Activated T-helper 2 cell treated with anti-CD3 and anti-CD28 coated beads, Interferon-gamma antibody, Interleukin-2, Interleukin-4, amounts not matched to agents 10 μg/mL and 5 μg/mL and 100 μg/mL, durations not matched to agents 14 hours and 24 hours and 36 hours (primary cell): ENCODE data around the gene SYNDIG1L. TPM values are rescaled to one million over a fixed set of nuclear protein-coding genes. Genes with fewer than 3 reads are reported as not detected.

Source experiments
- DNase-seq: peaks from one replicate; pipeline ENCODE4 v3.0.0; 2021; ENCODE audit warnings: low spot score
- H3K27ac Mint-ChIP-seq: one replicate; pipeline ENCODE4 v1.8.0; 2021; ENCODE audit warnings: mixed read lengths
- H3K27me3 Mint-ChIP-seq: one replicate; pipeline ENCODE4 v1.8.0; 2021; ENCODE audit warnings: low read depth, mixed read lengths
- H3K36me3 Mint-ChIP-seq: one replicate; pipeline ENCODE4 v1.8.0; 2021; ENCODE audit warnings: low read depth, mixed read lengths
- H3K4me1 Mint-ChIP-seq: one replicate; pipeline ENCODE4 v1.8.0; 2021; ENCODE audit warnings: low read depth, mixed read lengths
- H3K4me3 Mint-ChIP-seq: one replicate; pipeline ENCODE4 v1.8.0; 2021; ENCODE audit warnings: low read depth, mild to moderate bottlenecking, moderate library complexity, mixed read lengths
- H3K9me3 Mint-ChIP-seq: one replicate; pipeline ENCODE4 v1.8.0; 2021; ENCODE audit warnings: mixed read lengths
- intact Hi-C: fragments of 100-400 bp; cut with micrococcal nuclease; formaldehyde crosslinking; loops from one replicate; pipeline ENCODE4 v1.15.1; 2023
- total RNA-seq: library from RNA; stranded (reverse); gene quantifications from 2 replicates; pipeline ENCODE4 v1.2.3, GENCODE V29; 2022

SYNDIG1L gene
- total RNA-seq, 1 donor from 2014 or later, result not detected

- no peaks in the 10 kb centered on the region for H3K36me3 Mint-ChIP-seq
- intact Hi-C loops, result no loop called here
- H3K27me3 Mint-ChIP-seq, result peaks cover 1% of the 10 kb centered on the region
- no peak overlapping the region for H3K4me3 Mint-ChIP-seq
- H3K9me3 Mint-ChIP-seq, result no peaks in the 10 kb centered on the region
- no peaks in the 10 kb centered on the region for H3K4me1 Mint-ChIP-seq
- DNase-seq, result no peak
- no peak overlapping the region for H3K27ac Mint-ChIP-seq
These were observed 67.7 kb downstream of the SYNDIG1L start for GRCh38 chr14:74358176-74358829.

- no peak overlapping the region for H3K27ac Mint-ChIP-seq
- intact Hi-C loops, result no loop called here
- no peak for DNase-seq
- H3K27me3 Mint-ChIP-seq, result peaks cover 3% of the 10 kb centered on the region
- H3K4me1 Mint-ChIP-seq, result no peaks in the 10 kb centered on the region
- H3K36me3 Mint-ChIP-seq, result no peaks in the 10 kb centered on the region
- no peak overlapping the region for H3K4me3 Mint-ChIP-seq
- H3K9me3 Mint-ChIP-seq, result no peaks in the 10 kb centered on the region
These were observed 68.4 kb downstream of the SYNDIG1L start for GRCh38 chr14:74357585-74357984.

GRCh38 chr14:74356892-74357575 is 69.0 kb downstream of the SYNDIG1L start:
- H3K36me3 Mint-ChIP-seq, result no peaks in the 10 kb centered on the region

More at GRCh38 chr14:74356892-74357575, 69.0 kb downstream of the SYNDIG1L start:
- intact Hi-C loops, result no loop called here
- peaks cover 4% of the 10 kb centered on the region for H3K27me3 Mint-ChIP-seq
- DNase-seq, result no peak
- H3K4me1 Mint-ChIP-seq, result no peaks in the 10 kb centered on the region
- no peaks in the 10 kb centered on the region for H3K9me3 Mint-ChIP-seq
- no peak overlapping the region for H3K27ac Mint-ChIP-seq
- no peak overlapping the region for H3K4me3 Mint-ChIP-seq

Other genes with a start within 250 kb of the SYNDIG1L start
- gene VSX2, start 186.8 kb downstream of the SYNDIG1L start, total RNA-seq, result not detected in 2 replicates
- 46.2 and 48.5 TPM in 2 replicates for gene ABCD4, start 123.3 kb downstream of the SYNDIG1L start, total RNA-seq
- gene VRTN, start 77.7 kb downstream of the SYNDIG1L start, total RNA-seq, result not detected in 2 replicates
- gene NPC2, start 67.1 kb upstream of the SYNDIG1L start, total RNA-seq, result 17.8 and 19.2 TPM in 2 replicates
- gene ISCA2, start 67.6 kb upstream of the SYNDIG1L start, total RNA-seq, result 23.9 and 25.3 TPM in 2 replicates
- gene LTBP2, start 186.0 kb upstream of the SYNDIG1L start, total RNA-seq, result 0.07 and 0.23 TPM in 2 replicates